Type B pancreatic cell (in vitro differentiated cells): ENCODE measurements around the gene MAST4. TPM values are rescaled to one million over a fixed set of nuclear protein-coding genes. Genes with fewer than 3 reads are reported as not detected.
"Not testable (repeated sequence)": the region's sequence is repeated elsewhere in the genome, so short reads cannot be mapped to it uniquely, and the experiment has no call there.

ENCODE experiments used
- DNase-seq: peaks from one replicate; pipeline ENCODE4 v3.0.0; 2021; ENCODE audit warnings: mixed read lengths; ENCODE audit not compliant: unreplicated experiment; ENCODE audit errors: extremely low spot score
- H3K27ac Mint-ChIP-seq: 2 replicates; pipeline ENCODE4 v1.8.0; 2021; ENCODE audit warnings: mild to moderate bottlenecking, mixed read lengths
- H3K27me3 Mint-ChIP-seq: 2 replicates; pipeline ENCODE4 v1.8.0; 2021; ENCODE audit warnings: mixed read lengths
- H3K36me3 Mint-ChIP-seq: 2 replicates; pipeline ENCODE4 v1.8.0; 2021; ENCODE audit warnings: mixed read lengths
- H3K4me1 Mint-ChIP-seq: one replicate; pipeline ENCODE4 v1.8.0; 2021; ENCODE audit warnings: mixed read lengths; ENCODE audit not compliant: unreplicated experiment
- H3K4me3 Mint-ChIP-seq: 2 replicates; pipeline ENCODE4 v1.8.0; 2021; ENCODE audit warnings: mild to moderate bottlenecking, mixed read lengths
- H3K9me3 Mint-ChIP-seq: 2 replicates; pipeline ENCODE4 v1.8.0; 2021; ENCODE audit warnings: mixed read lengths
- CTCF ChIP-seq: fragments of 200-600 bp; sonication (generic); conservative IDR thresholded peaks from 2 replicates; pipeline ENCODE4 v1.5.0; 2021; ENCODE audit warnings: antibody characterized with exemption, mild to moderate bottlenecking
- total RNA-seq: library from RNA; stranded (reverse); gene quantifications from 2 replicates; pipeline ENCODE4 v1.2.1, GENCODE V29; 2021; ENCODE audit warnings: low replicate concordance

Gene MAST4
- total RNA-seq, 1 donor from 2014 or later = 23.0 TPM

GRCh38 chr5:67166460-67167285 lies 570.5 kb downstream of the MAST4 start:
- DNase-seq = no peak
- Mint-ChIP-seq H3K4me1 (no peaks in the 10 kb centered on the region), H3K27me3 (no peaks in the 10 kb centered on the region), H3K27ac (no peak overlapping the region), H3K4me3 (no peak overlapping the region), H3K36me3 (peaks cover 14% of the 10 kb centered on the region), H3K9me3 (no peaks in the 10 kb centered on the region)
- TF ChIP-seq CTCF = no peak

- H3K4me1 Mint-ChIP-seq = no peaks in the 10 kb centered on the region
- H3K27ac Mint-ChIP-seq = no peak overlapping the region
- no peak overlapping the region for H3K4me3 Mint-ChIP-seq
Observed at GRCh38 chr5:67168069-67168468, 571.9 kb downstream of the MAST4 start.

GRCh38 chr5:67170767-67171166 lies 574.6 kb downstream of the MAST4 start:
- peaks cover 5% of the 10 kb centered on the region for H3K4me1 Mint-ChIP-seq
- no peaks in the 10 kb centered on the region for H3K9me3 Mint-ChIP-seq
- no peaks in the 10 kb centered on the region for H3K27me3 Mint-ChIP-seq
- H3K27ac Mint-ChIP-seq = no peak overlapping the region
- no peak for TF ChIP-seq CTCF
- no peak for DNase-seq
- H3K4me3 Mint-ChIP-seq = no peak overlapping the region
- no peaks in the 10 kb centered on the region for H3K36me3 Mint-ChIP-seq

More at GRCh38 chr5:67168069-67168468, 571.9 kb downstream of the MAST4 start:
- Mint-ChIP-seq H3K9me3 (no peaks in the 10 kb centered on the region), H3K27me3 (no peaks in the 10 kb centered on the region), H3K36me3 (peaks cover 5% of the 10 kb centered on the region)
- TF ChIP-seq CTCF = no peak
- no peak for DNase-seq

GRCh38 chr5:67173351-67173750 lies 577.2 kb downstream of the MAST4 start:
- not testable (repeated sequence) for H3K27ac Mint-ChIP-seq, H3K9me3 Mint-ChIP-seq, H3K4me1 Mint-ChIP-seq, H3K27me3 Mint-ChIP-seq, H3K4me3 Mint-ChIP-seq, H3K36me3 Mint-ChIP-seq, DNase-seq

- H3K27me3 Mint-ChIP-seq = no peaks in the 10 kb centered on the region
- no peak overlapping the region for H3K27ac Mint-ChIP-seq
- peaks cover 6% of the 10 kb centered on the region for H3K9me3 Mint-ChIP-seq
- no peak overlapping the region for H3K4me3 Mint-ChIP-seq
- TF ChIP-seq CTCF = no peak
- DNase-seq = no peak
- no peaks in the 10 kb centered on the region for H3K36me3 Mint-ChIP-seq
- H3K4me1 Mint-ChIP-seq = peaks cover 12% of the 10 kb centered on the region
Observed at GRCh38 chr5:67173959-67174358, 577.8 kb downstream of the MAST4 start.

- no peak for DNase-seq
- Mint-ChIP-seq H3K9me3 (peaks cover 6% of the 10 kb centered on the region), H3K27me3 (no peaks in the 10 kb centered on the region), H3K36me3 (no peaks in the 10 kb centered on the region), H3K27ac (no peak overlapping the region), H3K4me1 (peaks cover 27% of the 10 kb centered on the region), H3K4me3 (no peak overlapping the region)
- no peak for TF ChIP-seq CTCF
Observed at GRCh38 chr5:67176936-67177335, 580.7 kb downstream of the MAST4 start.
